Tibial nerve (tissue), 3 donors: ENCODE data around the gene PFN2.

Experiments
- CTCF ChIP-seq, 5 experiments: fragments of 200-600 bp in 3 of 5; fragments of 450-650 bp in 2 of 5; sonication (generic) in 3 of 5; IDR thresholded peaks; one replicate each; pipeline ENCODE4 v1.5.1; 2016 to 2019; ENCODE audit warnings: antibody characterized with exemption in 5 of 5, mild to moderate bottlenecking in 3 of 5, moderate library complexity in 2 of 5
- POLR2A ChIP-seq, 2 donors: fragments of 450-650 bp; IDR thresholded peaks; one replicate each; pipeline ENCODE4 v1.6.1; 2017; ENCODE audit warnings: antibody characterized with exemption in 2 of 2, mild to moderate bottlenecking in 2 of 2, moderate library complexity in 2 of 2

DNA sequence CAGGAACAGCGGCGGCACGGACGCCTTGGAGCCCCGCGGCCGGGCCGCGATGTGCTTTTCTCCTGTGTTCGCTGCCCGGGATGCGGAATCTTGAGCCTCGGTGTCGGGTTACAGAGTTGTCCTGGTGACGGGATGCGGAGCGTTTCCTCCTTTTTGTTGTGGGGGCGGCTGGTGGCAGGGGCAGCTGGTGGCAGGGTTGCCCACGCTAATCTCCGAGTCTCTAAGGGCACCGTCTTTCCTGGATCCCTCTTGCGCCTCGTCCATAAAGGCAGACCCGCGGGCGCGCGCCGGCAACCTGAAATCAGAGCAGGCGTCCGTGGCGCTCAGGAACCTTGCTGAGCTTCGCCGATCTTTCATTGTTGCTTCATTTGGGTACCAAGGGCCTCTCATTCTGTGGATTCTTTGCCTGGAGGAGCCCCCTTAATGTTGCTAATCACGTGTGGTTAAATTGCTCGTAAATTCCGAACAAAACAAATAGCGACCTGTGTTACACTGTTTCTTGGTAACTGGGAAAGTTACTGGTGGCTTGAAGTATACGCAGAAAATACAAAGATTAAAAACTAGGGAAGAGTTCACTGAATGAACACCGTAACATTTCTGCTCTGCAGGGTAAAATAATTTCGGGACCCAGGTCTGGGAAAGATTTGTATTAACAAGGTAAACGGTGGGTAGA is 844 bp upstream of the PFN2 start:
- TF ChIP-seq CTCF (IDR thresholded peaks at IDR 0.05) (no peak), POLR2A (IDR thresholded peaks at IDR 0.05) (no peak)
